Kidney capillary endothelial cell (primary cell): ENCODE data around the gene HNF4A.
"Not testable (repeated sequence)": the region's sequence is repeated elsewhere in the genome, so short reads cannot be mapped to it uniquely, and the experiment has no call there.

Source experiments
- DNase-seq: peaks from one replicate; pipeline ENCODE4 v3.0.0-alpha.2; 2018; ENCODE audit warnings: low spot score

Gene HNF4A

GRCh38 chr20:44471481-44471882, 116.0 kb downstream of the HNF4A start:
- no peak for DNase-seq

DNA sequence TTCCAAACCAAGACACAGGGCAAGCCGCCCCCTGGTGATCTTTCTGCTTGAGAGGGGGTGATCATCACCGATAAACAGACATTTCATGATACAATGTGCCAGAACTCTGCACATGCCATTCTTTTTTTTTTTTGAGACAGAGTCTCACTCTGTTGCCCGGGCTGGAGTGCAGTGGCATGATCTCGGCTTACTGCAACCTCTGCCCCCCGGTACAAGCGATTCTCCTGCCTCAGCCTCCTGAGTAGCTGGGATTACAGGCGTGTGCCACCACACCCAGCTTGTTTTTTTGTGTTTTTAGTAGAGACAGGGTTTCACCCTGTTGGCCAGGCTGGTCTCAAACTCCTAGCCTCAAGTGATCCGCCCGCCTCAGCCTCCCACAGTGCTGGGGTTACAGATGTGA, 116.8 kb downstream of the HNF4A start:
- not testable (repeated sequence) for DNase-seq

DNA sequence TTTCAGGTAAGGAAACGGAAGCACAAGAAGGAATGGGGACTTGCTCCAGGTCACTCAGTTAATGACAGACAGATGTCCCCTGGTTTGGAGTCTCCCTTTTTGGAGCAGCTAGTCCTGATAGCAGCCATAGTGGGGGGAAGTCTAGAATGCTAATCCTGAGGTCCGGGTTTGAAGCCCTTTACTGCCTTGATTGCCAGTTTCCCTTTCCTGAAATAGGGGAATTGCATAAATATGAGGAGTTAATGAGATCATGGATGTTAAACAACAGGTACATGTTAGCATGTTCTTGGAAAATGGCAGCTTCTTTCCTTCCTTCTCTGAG, 119.8 kb downstream of the HNF4A start:
- no peak for DNase-seq

DNA sequence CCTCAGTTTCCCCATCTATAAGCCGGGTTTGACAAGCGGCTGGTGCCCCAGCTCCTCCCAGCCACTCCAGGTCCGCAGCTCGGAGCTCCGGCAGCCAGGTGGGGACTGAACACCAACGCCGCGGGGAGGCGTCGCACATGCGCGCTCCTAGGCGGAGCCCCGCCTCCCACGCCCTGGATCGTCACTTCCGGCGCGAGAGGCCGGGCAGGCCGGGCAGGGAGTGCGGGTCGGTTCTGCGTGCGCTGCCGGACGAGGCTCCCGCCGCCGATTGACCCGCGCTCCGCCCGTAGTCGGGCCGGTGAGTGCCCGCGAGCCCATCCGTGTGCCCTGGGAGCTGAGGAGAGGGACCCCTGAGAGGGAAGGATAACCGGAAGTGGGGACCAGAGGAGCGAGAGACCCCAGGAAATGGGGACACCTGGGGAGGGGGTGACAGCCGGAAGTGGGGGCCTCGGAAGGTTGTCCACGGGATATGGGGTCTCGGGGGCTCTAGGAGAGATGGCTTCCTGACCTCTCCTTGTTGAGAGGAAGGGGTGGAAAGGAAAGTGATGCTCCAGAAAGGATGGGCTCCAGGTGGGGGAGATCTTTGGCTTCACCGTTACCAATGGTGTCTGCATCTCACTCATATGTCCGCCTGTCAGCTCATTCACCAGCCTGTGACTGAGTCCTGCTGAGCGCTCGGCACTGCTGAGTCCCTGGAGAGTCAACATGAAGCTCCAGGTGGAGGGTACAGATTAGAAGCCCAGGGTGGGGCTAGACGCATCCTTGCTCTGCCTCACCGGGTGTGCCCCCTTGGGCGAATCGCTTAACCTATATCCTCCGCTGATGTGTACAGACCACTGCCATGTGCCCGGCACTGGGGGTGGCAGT, 120.4 kb downstream of the HNF4A start, which contains the start of gene TTPAL:
TSS of gene TTPAL (plus strand) at position 181 of the 867 bp plus-strand sequence. CDS start 4,126 bp downstream, outside the sequence.
- peak; percentile 80 for DNase-seq

DNA sequence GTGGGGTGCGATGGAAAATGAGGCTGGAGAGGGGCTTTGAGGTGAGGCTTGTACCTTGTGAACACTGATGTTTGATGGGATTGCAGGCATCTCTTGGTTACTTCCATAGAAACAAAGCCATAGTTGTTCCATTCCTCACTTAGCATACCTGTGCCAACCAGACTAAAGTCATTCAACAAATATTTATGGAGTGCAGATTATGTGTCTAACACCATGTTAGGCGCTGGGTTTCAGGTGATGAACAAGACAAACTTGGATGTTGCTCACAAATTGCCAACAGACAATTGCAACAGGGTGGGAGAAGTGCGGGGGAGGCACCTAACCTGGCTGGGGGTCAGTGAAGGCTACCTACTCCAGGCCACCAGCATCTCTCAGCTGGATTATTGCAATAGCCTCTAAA, 121.7 kb downstream of the HNF4A start:
- DNase-seq = no peak

- DNase-seq = no peak
These were observed 122.7 kb downstream of the HNF4A start for GRCh38 chr20:44478206-44478605.

DNA sequence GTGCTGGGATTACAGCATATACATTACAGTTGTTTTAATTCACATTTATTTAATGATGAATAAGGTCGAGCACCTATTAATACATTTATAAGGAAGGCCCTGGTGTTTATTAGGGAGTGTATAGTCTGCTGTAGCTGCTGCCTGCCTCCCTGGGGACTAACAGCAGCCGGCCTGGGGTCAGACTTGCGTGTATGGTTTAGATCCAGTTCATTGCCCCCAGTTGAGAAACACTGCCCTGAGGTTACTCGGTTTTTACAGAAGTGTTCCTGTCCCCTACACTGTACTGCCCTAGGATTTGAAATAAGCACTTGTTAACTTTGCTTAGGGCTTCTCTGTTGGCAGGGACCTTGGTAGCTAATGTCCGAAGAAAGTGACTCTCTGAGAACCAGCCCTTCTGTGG, 124.1 kb downstream of the HNF4A start:
- no peak for DNase-seq

- no peak for DNase-seq
These were observed 124.6 kb downstream of the HNF4A start for GRCh38 chr20:44480097-44480496.

DNA sequence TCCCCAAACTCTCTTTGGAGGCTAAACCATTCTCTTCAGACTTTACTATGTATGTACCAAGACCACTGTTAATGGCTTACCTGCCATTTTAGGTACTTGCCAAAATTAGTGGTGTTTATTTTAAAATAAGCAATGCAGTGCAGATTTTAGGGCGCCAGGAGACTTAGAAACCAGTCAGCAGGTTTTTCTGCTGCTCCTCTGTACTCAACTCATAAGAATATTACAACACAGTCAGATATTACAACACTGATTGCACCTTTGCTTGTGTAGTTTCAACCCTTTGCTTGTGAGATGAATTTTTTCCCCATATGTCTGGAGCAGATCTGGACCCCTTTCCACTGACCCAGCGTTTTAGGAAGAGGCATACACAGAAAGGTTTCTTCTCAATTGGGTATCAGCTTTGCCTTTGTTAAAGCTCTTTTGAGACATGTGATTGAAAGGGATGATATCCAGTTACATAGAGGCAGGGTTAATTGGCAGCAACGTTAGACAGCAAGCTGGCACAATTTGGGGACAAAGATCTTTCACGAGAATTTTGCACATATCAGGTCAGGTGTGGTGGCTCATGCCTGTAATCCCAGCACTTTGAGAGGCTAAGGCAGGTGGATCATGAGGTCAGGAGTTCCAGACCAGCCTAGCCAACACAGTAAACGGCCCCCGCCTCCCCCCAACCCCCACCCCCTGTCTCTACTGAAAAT, 126.4 kb downstream of the HNF4A start:
- DNase-seq = no peak

- DNase-seq = no peak
These were observed 127.6 kb downstream of the HNF4A start for GRCh38 chr20:44483112-44483511.
